ENCODE data around the gene KCNJ9. TPM values are rescaled to one million over a fixed set of nuclear protein-coding genes. Genes with fewer than 3 reads are reported as not detected.

Gene KCNJ9
- total RNA-seq: not detected in 2 replicates

DNA sequence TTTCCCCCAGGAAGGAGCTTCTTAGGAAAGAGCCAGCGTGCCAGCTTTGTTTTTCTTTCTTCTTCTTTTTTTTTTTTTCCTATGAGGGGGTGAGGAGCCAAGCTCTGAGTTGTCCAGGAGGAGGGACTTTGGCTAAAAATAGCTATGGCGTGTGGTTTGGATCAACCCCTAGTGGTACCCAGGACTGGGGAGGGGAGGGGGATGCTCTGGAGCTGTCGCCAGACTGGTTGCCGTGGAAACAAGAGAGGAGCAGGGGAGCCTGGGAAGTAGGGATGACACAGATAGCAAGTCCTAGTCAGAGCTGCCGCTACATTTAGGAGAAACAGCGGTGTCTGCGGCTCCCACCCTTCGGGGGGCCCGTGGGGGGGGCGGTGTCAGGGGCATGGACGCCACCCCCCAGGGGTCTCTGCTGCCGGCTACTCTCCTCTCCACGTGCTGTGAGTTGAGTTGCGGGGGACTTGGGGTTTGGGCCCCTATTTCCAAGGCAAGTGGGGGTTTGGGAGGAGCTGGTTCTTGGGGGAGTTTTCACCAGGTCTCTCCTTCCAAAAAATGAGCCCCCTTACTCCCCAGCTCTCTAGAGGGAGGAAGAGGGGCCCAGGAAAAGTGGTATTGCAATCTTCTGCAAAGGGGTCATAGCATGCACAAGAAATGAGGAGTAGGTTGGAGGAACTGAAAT lies at the start of gene KCNJ9:
TSS of gene KCNJ9 (plus strand) at position 278 of the 676 bp plus-strand sequence. CDS start 2,493 bp downstream, outside the sequence.
- TF ChIP-seq, protein P1, sequence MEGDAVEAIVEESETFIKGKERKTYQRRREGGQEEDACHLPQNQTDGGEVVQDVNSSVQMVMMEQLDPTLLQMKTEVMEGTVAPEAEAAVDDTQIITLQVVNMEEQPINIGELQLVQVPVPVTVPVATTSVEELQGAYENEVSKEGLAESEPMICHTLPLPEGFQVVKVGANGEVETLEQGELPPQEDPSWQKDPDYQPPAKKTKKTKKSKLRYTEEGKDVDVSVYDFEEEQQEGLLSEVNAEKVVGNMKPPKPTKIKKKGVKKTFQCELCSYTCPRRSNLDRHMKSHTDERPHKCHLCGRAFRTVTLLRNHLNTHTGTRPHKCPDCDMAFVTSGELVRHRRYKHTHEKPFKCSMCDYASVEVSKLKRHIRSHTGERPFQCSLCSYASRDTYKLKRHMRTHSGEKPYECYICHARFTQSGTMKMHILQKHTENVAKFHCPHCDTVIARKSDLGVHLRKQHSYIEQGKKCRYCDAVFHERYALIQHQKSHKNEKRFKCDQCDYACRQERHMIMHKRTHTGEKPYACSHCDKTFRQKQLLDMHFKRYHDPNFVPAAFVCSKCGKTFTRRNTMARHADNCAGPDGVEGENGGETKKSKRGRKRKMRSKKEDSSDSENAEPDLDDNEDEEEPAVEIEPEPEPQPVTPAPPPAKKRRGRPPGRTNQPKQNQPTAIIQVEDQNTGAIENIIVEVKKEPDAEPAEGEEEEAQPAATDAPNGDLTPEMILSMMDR (conservative IDR thresholded peaks at IDR 0.05; ENCODE audit: low read depth, low read length): no peak
- no peak within 1 kb of the TSS for H3K4me3 ChIP-seq (ENCODE audit: low read depth, low read length)
- no peak for DNase-seq (ENCODE audit: low read depth)

DNA sequence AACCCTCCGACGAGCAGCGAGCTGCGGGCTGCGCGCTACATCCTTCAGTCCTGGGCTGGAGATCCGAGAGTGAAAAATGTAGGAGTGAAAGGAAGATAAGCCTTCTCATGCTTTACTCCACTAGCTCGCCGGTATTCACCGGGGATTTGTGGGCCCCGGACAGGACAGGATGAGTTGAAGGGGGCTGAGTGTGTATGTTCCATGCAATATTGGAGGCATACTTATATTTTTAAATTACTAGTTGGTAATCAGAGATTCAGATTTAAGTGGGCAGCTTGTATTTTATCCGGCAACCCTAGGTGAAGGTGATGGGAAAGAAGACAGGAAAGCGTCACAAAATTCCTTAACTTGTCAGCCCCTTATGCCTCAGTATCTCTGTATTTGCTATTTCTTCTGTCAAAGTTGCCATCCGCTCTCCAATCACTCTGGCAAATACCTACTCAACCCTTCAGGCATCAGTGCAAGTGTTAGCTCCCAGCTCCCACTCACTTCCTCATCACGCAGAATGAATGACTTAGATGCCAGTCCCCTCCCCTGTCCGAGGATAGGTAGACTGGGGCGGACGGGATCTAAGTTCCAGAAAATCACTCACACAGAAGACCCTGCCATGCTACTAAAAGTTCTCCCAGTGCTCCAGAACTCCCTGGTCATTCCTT lies 49.0 kb upstream of the KCNJ9 start:
- TF ChIP-seq, protein P1 (conservative IDR thresholded peaks at IDR 0.05; ENCODE audit: low read depth, low read length): no peak
- DNase-seq (ENCODE audit: low read depth): no peak
- H3K4me3 ChIP-seq (ENCODE audit: low read depth, low read length): peak overlapping the region; percentile 79

DNA sequence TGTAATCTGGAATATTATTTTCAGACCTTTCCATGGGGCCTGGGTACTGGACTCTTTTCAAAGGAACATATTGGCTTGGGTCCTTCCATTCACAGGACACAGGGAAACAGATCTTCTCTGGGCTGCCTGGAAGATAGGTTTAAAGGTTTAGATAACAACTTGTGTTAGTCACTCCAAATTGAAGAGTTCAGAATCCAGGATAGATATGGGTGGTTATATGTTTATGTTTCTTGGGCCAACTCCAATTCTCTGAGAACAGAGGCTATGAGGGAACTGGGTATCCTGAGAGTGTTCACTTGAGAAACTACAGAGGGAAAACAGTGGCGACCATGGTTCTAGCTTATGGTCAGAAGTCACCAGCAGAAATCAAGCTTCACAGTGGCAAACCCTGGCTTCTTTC lies 40.9 kb upstream of the KCNJ9 start:
- TF ChIP-seq, protein P1 (conservative IDR thresholded peaks at IDR 0.05; ENCODE audit: low read depth, low read length): no peak
- H3K4me3 ChIP-seq (ENCODE audit: low read depth, low read length): no peak overlapping the region
- no peak for DNase-seq (ENCODE audit: low read depth)

DNA sequence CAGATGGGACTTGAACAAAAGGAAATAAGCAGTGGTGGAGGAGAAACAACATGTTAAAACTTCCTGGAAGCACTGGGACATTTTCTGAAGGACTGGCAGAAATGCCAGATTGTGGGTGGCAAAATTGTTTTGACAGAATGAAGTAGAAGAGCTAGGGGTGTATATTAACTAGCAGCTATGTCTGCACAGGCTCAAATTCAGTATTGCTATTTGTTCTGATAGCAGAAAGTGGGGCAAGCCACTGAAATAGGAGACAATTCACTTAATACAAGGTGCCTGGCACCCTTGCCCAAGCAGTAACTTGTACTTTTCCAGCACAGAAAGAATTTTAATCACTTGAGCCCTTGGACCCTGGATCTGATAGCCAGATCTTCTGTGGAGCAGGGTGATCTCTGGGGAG lies 37.8 kb upstream of the KCNJ9 start:
- DNase-seq (ENCODE audit: low read depth): no peak
- TF ChIP-seq, protein P1 (conservative IDR thresholded peaks at IDR 0.05; ENCODE audit: low read depth, low read length): no peak
- H3K4me3 ChIP-seq (ENCODE audit: low read depth, low read length): no peak overlapping the region

DNA sequence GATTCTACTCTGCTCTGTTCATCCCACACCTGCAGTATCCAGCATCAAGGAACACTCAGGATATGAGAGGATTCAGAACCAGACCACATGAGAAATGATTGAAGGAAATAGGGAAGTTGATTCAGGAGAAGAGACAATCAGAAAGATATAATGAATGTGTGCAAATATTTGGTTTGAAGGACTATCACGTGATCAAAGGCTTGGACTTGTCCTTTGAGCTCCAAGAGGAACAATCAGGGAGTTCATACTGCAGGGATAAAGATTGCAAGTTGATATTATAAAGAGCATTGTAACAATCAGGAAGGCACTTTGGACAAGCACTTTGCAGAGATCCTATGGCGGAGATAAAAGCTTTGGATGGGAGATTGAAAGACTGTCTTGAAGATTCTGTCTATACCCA lies 35.7 kb upstream of the KCNJ9 start:
- no peak for DNase-seq (ENCODE audit: low read depth)
- no peak overlapping the region for H3K4me3 ChIP-seq (ENCODE audit: low read depth, low read length)
- TF ChIP-seq, protein P1 (conservative IDR thresholded peaks at IDR 0.05; ENCODE audit: low read depth, low read length): no peak

DNA sequence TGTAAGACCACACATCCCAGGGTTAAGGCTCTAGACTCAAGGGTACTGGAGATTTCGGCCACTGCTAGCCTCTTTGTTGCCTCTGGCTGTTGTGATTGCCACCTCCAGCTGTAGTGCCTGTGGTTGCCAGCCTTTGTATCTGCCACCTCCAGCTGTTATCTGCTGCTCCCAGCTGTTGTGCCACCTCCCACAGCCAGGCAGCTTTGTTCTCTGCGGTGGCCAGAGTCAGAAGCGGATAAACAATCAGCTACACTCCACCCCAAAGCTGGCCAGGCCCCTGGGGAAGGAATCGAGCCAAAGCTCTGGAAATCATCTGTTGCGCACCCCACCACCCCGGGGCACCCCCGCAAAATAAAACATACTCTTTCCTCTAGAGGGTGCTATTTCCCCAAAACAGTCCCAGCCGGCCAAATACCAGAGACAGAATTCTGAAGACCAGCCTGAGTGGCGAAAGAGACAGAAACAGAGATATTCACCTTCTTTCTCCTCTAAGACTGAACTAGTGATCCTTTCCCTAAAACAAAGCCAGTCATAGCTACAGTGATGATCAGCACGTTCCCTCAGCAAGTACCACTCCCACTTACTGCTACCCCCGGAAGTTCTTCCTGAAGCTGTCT lies 34.7 kb upstream of the KCNJ9 start:
- TF ChIP-seq, protein P1 (conservative IDR thresholded peaks at IDR 0.05; ENCODE audit: low read depth, low read length): peak; percentile 73
- no peak for DNase-seq (ENCODE audit: low read depth)

More for the DNA sequence above, 34.7 kb upstream of the KCNJ9 start:
- no peak overlapping the region for H3K4me3 ChIP-seq (ENCODE audit: low read depth, low read length)

Measured in epithelial cell of proximal tubule (primary cell).